GM19099 (cell line): ENCODE measurements around the gene ABCA7.

Experiments
- POLR2A ChIP-seq: IDR thresholded peaks from 3 replicates; pipeline ENCODE4 v1.6.1; 2011; ENCODE audit warnings: low read depth; ENCODE audit not compliant: insufficient read length; ENCODE audit errors: extremely low read depth

The ABCA7 gene

DNA sequence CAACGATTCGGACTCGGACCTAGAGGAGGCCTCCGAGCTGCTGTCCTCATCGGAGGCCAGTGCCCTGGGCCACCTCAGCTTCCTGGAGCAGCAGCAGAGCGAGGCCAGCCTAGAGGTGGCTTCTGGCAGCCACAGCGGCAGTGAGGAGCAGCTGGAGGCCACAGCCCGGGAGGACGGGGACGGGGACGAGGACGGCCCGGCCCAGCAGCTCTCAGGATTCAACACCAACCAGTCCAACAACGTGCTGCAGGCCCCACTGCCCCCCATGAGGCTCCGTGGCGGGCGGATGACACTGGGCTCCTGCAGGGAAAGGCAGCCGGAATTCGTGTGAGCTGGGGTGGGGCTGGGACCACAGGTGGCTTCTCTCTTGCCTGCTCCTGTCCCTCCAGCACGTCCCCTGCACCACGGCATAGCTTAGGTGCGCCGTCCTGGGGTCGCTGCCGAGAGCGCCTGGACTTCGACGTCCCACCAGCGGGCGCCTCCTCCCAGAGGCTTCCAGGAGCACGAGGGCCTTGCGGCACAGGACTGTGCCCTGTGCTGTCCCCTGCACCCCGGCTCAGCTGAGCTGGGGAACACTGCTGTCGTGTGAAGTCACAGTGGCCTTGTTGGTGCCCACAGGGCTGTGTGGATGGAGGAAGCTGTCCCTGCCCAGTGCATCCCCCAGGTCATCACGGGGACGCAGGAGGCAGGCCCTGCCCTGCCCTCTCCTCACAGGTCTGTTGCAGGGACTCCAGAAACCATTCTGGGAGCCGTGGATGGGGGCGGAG is 46.0 kb downstream of the ABCA7 start:
- TF ChIP-seq POLR2A, result no peak

- TF ChIP-seq POLR2A, result no peak
Observed at GRCh38 chr19:1086613-1087012, 46.7 kb downstream of the ABCA7 start.

GRCh38 chr19:1087813-1088415 is 48.0 kb downstream of the ABCA7 start:
- TF ChIP-seq POLR2A, result no peak

GRCh38 chr19:1088416-1089010 is 48.6 kb downstream of the ABCA7 start:
- no peak for TF ChIP-seq POLR2A

DNA sequence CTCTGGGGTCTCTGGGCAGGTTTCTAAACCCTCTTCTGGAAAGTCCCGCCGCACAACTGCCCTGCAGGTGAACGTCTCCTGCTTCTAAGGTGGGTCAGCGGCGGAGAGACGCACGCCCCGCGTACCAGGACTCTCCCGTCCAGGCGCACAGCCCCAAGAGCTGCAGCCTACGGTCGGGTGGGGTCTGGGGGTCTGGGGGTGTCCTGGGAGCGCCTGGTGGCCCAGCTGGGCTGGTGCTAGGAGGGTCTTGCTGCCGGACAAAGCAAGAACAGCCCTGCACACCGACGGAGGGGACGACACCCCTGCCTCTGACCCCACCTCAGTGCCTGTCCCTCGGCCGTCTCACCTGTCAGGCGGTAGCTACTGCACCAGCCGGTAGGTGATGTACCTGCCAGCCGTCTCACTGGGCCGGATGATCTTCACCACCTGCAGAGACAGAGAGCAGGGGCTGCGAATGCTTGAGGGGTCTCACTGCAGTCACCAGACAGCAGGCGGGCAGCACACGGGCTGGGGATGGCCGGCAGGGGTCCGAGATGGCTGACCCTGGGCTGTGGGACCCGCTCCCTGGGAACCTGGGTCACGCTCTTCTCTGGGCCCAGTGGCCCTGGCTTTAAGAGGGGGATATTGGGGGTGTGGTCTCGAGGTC is 49.3 kb downstream of the ABCA7 start:
- no peak for TF ChIP-seq POLR2A

DNA sequence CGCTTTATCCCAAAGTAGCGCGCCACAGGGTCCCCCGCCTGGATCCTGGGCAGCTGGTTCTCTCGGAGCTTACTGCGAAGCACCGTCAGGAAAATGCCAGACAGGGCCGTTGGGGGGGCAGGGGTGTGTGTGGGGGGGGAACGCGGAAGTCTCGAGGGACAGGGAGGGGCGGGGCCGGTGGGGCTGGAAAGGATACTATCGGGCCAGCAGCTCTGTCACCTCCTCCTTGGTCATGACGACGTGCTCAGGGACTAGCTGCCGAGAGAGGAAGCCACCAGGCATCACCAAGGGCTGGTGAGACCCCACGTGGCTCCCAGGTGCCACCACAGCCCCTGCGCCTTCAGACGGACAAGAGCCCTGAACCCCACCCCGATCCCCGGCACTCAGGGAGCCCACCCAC is 50.0 kb downstream of the ABCA7 start:
- no peak for TF ChIP-seq POLR2A

GRCh38 chr19:1090731-1091543 is 51.0 kb downstream of the ABCA7 start:
- no peak for TF ChIP-seq POLR2A

DNA sequence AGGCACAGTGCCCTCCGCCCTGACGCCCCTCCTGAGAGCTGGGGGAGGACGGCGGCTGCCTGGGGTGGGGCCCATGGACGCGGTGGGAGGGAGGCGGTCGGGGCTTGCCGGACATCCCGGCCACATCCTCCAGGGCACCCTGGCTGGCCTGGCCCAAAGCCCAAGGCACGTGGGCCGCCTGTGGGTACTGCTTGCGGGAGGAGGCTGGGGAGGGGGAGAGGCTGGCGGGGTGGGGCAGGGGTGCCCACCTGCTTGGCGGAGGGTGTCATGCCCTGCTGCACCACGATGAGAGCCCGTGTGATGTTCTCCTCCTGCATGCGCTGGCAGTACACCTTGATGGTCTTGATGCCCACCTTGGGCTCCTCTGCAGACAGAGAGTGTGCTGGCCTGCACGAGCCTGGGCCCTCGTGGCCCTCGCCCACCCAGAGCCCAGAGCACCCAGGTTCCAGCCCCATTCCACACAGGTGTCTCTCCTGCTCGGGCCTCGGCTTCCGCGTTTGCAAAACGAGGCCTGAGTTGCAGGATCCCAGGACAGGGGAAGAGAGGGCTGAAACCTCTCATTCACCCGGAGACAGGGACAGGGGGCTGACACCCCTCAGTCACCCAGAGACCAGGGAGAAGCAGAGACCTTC is 51.8 kb downstream of the ABCA7 start:
- no peak for TF ChIP-seq POLR2A

GRCh38 chr19:1093330-1093729 is 53.4 kb downstream of the ABCA7 start:
- no peak for TF ChIP-seq POLR2A

DNA sequence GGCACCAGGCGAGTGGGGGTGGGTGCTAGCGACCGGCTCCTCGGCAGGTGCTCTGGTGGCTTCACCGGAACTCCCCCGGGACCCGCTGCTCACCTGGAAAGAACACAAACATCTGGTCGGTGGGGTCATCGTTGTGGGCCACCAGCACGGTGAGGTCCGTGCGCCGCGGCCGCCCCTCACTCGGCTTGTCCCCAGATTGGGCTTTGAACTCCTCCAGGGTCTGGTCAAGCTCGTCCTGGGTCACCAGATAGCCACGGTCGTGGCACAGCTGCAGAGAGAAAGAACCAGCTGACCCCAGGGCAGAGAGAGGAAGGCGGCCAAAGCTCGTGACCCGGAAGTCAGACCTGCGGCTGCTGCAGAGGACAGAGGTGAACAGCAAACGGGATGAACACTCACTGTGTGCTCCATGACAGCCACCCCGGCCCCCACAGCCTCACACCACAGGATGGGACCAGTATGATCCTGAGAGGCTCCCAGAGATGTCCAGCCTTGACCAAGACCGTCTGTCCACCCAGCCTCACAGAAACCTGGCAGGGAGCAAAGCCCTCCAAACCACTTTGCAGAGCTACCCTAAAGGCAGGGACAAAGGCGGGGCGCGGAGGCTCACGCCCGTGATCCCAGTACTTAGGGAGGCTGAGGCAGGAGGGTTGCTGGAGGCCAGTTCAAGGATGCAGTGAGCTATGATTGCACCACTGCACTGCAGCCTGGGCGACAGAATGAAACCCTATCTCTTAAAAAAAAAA is 54.1 kb downstream of the ABCA7 start:
- no peak for TF ChIP-seq POLR2A

DNA sequence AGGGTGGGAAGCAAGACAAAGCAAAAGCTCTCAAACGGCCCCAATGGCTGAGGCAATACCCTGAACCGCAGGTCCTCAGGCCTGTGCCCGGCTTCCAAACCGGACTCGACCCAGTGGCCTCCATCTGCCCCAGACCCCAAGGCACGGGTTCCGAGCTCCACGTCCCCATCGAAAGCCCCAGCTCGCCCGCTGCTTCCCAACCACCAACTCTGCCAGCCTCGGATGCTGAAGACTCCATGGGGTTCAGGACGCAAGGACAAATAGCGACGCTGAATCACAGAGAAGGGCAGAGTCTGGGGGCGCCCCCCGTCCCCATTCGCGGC is 54.7 kb downstream of the ABCA7 start:
- TF ChIP-seq POLR2A, result no peak

- peak; percentile 86 for TF ChIP-seq POLR2A
Observed at GRCh38 chr19:1094978-1095701, 55.2 kb downstream of the ABCA7 start, which contains the start of gene POLR2E. Gene POLR2E (minus strand): TSS chr19:1095375. CDS start chr19:1095315, 60 bp downstream.

DNA sequence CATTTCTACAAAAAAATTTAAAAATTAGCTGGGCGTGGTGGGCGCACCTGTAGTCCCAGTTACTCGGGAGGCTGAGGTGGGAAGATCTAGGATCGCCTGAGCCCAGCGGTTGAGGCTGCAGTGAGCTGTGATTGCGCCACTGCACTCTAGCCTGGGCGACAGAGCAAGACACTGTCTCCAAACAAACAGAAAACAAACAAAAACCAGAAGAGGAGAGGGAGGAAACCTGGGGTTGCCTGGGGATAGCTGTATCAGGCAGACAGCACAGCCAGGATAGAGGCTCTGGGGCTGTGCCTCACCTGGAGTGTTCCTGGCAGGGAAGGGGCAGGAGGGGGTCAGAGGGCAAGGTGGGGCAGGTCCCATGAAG is 57.9 kb downstream of the ABCA7 start:
- TF ChIP-seq POLR2A, result no peak
